Heart left ventricle (tissue), 13 donors: ENCODE data around the gene EFS.

Source experiments
- CTCF ChIP-seq, 12 donors: fragments of 200-600 bp; sonication (generic) in 4 of 12; IDR thresholded peaks; one replicate each; pipeline versions ENCODE4 v1.5.0 to v1.8.0; 2018 to 2022; ENCODE audit warnings: antibody characterized with exemption in 12 of 12, mild to moderate bottlenecking in 5 of 12
- POLR2A ChIP-seq, 2 donors: fragments of 450-650 bp; IDR thresholded peaks; one replicate each; pipeline ENCODE4 v1.6.1; 2017; ENCODE audit warnings: antibody characterized with exemption in 2 of 2, mild to moderate bottlenecking in 2 of 2, moderate library complexity in 2 of 2
- donor health status: ischemic (EF 13 %, LVEDD 7.1; RV severe dilation, severe dysfunction).
- donor health status: DM: no; HTN: yes; CAD: no.
- donor health status: DM: no; HTN: no; CAD: no.
- donor health status: ischemic (EF 25% LVEDD 6.9; RV normal size, moderate dysfunction).
- donor health status: ischemic (EF 25% LVEDD 5.7; RV mildly dilated, moderate dysfunction).
- donor health status: ischemic (EF 35%, LVEDD 5.7; RV mildly dilated, moderate dysfunction).
- donor health status: nonischemic (EF 11% LVEDD 7.7; RV severe dilation, severe dysfunction).
- donor health status: DM: yes; HTN: yes; CAD: no.
- donor health status: PGD.
- donor health status: ischemic (EF 29% LVEDD 5.4; RV normal size, mild dysfunction).
- donor health status: nonischemic (EF 23%, LVEDD 6.1; RV moderate dilation, normal function).

GRCh38 chr14:23324455-23324846 lies 40.5 kb downstream of the EFS start:
- no peak for TF ChIP-seq CTCF (IDR thresholded peaks at IDR 0.05)
- no peak for TF ChIP-seq POLR2A (IDR thresholded peaks at IDR 0.05)
